Astrocyte of the spinal cord (primary cell): Measurements from ENCODE around the gene VWF.
"Not testable (repeated sequence)": the region's sequence is repeated elsewhere in the genome, so short reads cannot be mapped to it uniquely, and the experiment has no call there.

ENCODE experiments used
- DNase-seq: peaks from one replicate; pipeline ENCODE4 v3.0.0; 2011; ENCODE audit warnings: low read depth, low spot score
- H3K4me3 ChIP-seq: 2 replicates; pipeline ENCODE4 v1.5.1; 2011; ENCODE audit warnings: low read depth, mild to moderate bottlenecking, low read length, moderate library complexity
- in situ Hi-C: cut with HindIII; loops from 2 replicates; pipeline ENCODE4 v1.10.0; 2017; ENCODE audit warnings: low sequenced_read_pairs
- TF ChIP-seq, protein P1 (sequence below): IDR thresholded peaks from 2 replicates; pipeline ENCODE4 v1.5.1; 2012; ENCODE audit warnings: low read depth, mild to moderate bottlenecking, low read length, inconsistent platforms

The VWF gene

DNA sequence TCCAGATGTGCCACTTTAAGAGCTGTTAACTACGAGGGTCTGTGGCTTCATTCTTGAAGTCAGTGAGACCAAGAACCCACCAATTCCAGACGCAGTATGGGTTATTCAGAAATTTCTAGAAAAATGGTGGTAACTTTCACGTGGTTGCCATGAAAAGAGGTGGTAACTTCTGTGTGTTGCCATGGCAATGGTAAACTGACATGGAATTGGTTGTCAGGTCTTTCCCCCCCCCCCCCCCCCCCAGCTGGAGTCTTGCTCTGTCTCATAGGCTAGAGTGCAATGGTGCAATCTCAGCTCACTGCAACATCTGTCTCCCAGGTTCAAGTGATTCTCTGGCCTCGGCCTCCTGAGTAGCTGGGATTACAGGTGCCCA is 18.8 kb upstream of the VWF start:
- TF ChIP-seq, protein P1, sequence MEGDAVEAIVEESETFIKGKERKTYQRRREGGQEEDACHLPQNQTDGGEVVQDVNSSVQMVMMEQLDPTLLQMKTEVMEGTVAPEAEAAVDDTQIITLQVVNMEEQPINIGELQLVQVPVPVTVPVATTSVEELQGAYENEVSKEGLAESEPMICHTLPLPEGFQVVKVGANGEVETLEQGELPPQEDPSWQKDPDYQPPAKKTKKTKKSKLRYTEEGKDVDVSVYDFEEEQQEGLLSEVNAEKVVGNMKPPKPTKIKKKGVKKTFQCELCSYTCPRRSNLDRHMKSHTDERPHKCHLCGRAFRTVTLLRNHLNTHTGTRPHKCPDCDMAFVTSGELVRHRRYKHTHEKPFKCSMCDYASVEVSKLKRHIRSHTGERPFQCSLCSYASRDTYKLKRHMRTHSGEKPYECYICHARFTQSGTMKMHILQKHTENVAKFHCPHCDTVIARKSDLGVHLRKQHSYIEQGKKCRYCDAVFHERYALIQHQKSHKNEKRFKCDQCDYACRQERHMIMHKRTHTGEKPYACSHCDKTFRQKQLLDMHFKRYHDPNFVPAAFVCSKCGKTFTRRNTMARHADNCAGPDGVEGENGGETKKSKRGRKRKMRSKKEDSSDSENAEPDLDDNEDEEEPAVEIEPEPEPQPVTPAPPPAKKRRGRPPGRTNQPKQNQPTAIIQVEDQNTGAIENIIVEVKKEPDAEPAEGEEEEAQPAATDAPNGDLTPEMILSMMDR, result no peak
- in situ Hi-C loops, result no loop called here
- no peak for DNase-seq
- H3K4me3 ChIP-seq, result no peak overlapping the region

DNA sequence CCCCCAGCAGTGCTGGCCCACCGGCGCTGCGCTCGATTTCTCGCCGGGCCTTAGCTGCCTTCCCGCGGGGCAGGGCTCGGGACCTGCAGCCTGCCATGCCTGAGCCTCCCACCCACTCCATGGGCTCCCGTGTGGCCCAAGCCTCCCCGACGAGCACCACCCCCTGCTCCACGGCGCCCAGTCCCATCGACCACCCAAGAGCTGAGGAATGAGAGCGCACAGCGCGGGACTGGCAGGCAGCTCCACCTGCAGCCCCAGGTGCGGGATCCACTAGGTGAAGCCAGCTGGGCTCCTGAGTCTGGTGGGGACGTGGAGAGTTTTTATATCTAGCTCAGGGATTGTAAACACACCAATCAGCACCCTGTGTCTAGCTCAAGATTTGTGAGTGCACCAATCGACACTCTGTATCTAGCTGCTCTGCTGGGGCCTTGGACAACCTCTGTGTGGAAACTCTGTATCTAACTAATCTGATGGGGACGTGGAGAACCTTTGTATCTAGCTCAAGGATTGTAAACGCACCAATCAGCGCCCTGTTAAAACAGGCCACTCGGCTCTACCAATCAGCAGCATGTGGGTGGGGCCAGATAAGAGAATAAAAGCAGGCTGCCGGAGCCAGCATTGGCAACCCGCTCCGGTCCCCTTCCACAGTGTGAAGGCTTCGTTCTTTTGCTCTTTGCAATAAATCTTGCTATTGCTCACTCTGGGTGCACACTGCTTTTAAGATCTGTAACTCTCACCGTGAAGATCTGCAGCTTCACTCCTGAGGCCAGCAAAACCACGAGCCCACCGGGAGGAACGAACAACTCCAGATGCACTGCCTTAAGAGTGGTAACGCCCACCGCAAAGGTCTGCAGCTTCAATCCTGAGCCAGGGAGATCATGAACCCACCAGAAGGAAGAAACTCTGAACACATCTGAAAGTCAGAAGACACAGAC is 18.2 kb upstream of the VWF start:
- in situ Hi-C loops, DNase-seq, H3K4me3 ChIP-seq: not testable (repeated sequence)

DNA sequence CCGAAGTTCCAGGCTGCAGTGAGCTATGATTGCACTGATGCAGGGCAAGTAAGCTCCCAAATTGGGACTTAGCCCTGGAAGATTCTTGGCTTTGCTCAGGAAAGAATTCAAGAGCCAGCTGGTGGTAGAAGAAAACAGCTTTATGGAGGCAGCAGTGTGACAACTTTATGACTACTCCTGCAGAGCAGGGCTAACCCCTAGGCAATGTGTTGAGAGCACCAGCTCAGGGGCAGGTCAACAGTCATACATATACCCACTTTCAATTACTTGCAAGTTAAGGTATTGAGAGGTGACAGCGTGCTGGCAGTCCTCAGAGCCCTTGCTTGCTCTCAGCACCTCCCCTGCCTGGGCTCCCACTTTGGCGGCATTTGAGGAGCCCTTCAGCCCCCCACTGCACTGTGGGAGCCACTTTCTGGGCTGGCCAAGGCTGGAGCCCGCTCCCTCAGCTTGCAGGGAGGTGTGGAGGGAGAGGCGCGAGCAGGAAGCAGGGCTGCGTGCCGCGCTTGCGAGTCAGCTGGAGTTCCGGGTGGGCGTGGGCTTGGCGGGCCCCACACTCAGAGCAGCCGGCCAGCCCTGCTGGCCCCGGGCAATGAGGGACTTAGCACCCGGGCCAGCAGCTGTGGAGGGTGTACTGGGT is 17.4 kb upstream of the VWF start:
- in situ Hi-C loops, DNase-seq, H3K4me3 ChIP-seq: not testable (repeated sequence)

DNA sequence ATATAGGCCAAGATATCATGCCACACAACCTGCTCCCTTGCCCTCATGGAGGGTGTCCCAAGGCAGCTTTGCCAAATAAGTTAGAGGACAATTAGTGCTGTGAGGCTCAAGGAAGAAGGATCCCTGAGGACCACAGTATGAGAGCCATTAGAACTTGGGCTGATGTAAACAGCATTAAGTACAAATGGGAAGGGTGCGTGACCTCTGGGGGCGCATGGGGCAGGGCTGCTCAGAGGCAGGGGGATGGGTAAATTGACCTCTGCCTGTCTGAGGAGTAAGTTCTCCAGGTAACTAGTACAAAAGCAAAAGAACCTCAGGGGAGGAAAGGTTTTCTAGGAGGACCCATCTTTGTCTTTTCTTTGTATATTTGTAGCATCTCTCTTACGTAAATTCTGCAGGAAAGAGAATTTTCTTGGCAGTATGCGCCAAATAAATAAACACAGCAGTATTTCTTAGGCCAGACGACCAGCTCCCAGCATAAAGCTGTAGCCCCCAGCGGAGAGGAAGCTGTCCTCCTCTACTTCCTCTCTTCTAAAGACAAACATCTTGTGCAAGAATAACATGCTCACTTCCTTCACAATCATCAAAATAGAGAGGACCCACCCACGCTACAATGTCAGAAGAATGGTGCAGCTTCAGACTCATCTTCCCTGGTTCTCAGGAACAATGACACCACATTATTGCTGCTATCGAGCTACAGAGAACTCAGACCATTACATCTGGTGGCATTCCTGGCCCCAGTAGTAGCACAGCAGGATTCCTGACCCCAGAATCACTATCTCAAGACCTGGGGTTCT is 16.4 kb upstream of the VWF start:
- H3K4me3 ChIP-seq, result no peak overlapping the region
- DNase-seq, result peak; percentile 76
- in situ Hi-C loops, result no loop called here
- TF ChIP-seq, protein P1, result no peak

DNA sequence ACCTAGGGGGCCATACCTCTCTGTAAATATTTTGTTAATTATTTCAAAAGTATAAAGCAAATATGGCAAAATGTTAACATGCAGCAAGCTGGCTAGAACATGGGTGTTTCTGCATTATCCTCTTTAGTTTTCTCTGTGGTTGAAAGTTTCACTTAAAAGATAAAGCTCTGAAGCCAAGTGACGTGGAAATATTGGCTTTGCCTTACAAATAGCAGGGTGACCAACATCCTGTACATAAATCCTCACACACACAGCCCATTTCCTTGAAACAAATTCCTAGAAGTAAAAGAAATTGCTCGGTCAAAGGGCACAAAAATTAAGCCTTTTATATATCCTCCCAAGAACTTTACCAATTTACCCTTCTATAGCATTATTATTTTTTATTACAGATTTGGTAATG is 10.6 kb upstream of the VWF start:
- TF ChIP-seq, protein P1, result no peak
- in situ Hi-C loops, result no loop called here
- H3K4me3 ChIP-seq, result no peak overlapping the region
- DNase-seq, result no peak

DNA sequence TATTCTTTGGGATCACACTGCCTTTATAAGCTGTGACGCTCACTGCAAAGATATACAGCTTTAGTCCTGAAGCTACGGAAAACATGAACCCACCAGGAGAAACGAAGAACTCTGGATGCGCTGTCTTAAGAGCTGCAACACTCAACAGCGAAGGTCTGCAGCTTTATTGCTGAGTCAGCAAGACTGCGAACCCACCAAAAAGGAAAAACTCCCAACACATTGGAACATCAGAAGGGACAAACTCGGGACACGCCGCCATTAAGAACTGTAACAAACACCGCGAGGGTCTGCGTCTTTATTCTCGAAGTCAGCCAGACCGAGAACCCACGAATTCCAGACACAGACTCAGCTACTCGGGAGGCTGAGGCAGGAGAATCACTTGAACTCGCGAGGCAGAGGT is 9.2 kb upstream of the VWF start:
- TF ChIP-seq, protein P1, result no peak

DNA sequence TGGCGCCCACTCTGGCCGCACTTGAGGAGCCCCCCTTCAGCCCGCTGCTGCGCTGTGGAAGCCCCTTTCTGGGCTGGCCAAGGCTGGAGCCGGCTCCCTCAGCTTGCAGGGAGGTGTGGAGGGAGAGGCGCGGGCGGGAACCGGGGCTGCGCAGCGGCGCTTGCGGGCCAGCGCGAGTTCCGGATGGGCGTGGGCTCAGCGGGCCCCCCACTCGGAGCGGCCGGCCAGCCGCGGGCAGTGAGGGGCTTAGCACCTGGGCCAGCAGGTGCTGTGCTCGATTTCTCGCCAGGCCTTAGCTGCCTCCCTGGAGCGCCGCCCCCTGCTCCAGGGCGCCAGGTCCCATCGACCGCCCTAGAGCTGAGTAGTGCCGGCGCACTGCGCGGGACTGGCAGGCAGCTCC is 8.0 kb upstream of the VWF start:
- TF ChIP-seq, protein P1, result no peak
- in situ Hi-C loops, result no loop called here
- DNase-seq, result no peak
- no peak overlapping the region for H3K4me3 ChIP-seq

More for the DNA sequence above, 9.2 kb upstream of the VWF start:
- H3K4me3 ChIP-seq, result no peak overlapping the region
- DNase-seq, result no peak
- in situ Hi-C loops, result no loop called here
